Mesendoderm (in vitro differentiated cells): ENCODE data around the gene NLRP12.
"Not testable (repeated sequence)": the region's sequence is repeated elsewhere in the genome, so short reads cannot be mapped to it uniquely, and the experiment has no call there.

Experiments
- DNase-seq: peaks from one replicate; pipeline ENCODE4 v3.0.0; 2013
- H2AK5ac ChIP-seq: 2 replicates; pipeline ENCODE4 v1.6.1; 2013; ENCODE audit warnings: low read length, inconsistent platforms
- H2BK120ac ChIP-seq: 2 replicates; pipeline ENCODE4 v1.6.1; 2013; ENCODE audit warnings: low read depth, mild to moderate bottlenecking, low read length, moderate library complexity, mixed read lengths
- H2BK15ac ChIP-seq: replicated peaks from 2 replicates; pipeline ENCODE4 v1.6.1; 2013; ENCODE audit warnings: low read depth, mild to moderate bottlenecking, moderate library complexity
- H2BK5ac ChIP-seq: 2 replicates; pipeline ENCODE4 v1.6.1; 2013; ENCODE audit warnings: low read length, inconsistent platforms
- H3K18ac ChIP-seq: 2 replicates; pipeline ENCODE4 v1.6.1; 2013; ENCODE audit warnings: mild to moderate bottlenecking, low read length, mixed read lengths
- H3K23ac ChIP-seq: one replicate; pipeline ENCODE4 v1.6.1; 2013; ENCODE audit warnings: low read length
- H3K27ac ChIP-seq: 2 replicates; pipeline ENCODE4 v1.5.1; 2013; ENCODE audit warnings: low read depth, mild to moderate bottlenecking, inconsistent platforms, low read length, moderate library complexity
- H3K27me3 ChIP-seq: 2 replicates; pipeline ENCODE4 v1.6.1; 2013; ENCODE audit warnings: low read length, control low read depth, mild to moderate bottlenecking, inconsistent platforms; ENCODE audit not compliant: insufficient read depth, poor library complexity
- H3K36me3 ChIP-seq: 2 replicates; pipeline ENCODE4 v1.6.1; 2013; ENCODE audit warnings: low read length, inconsistent platforms; ENCODE audit not compliant: control insufficient read depth, insufficient read depth
- H3K4ac ChIP-seq: one replicate; pipeline ENCODE4 v1.6.1; 2013; ENCODE audit warnings: low read depth, mild to moderate bottlenecking, low read length, moderate library complexity
- H3K4me1 ChIP-seq: 2 replicates; pipeline ENCODE4 v1.6.1; 2013; ENCODE audit warnings: low read depth, low read length, inconsistent platforms; ENCODE audit not compliant: control insufficient read depth
- H3K4me2 ChIP-seq: 2 replicates; pipeline ENCODE4 v1.6.1; 2013; ENCODE audit warnings: low read length
- H3K4me3 ChIP-seq: 2 replicates; pipeline ENCODE4 v1.5.1; 2013; ENCODE audit warnings: mild to moderate bottlenecking, low read length
- H3K56ac ChIP-seq: one replicate; pipeline ENCODE4 v1.6.1; 2013; ENCODE audit warnings: low read length
- H3K79me1 ChIP-seq: 2 replicates; pipeline ENCODE4 v1.6.1; 2013; ENCODE audit warnings: low read length, inconsistent platforms
- H3K79me2 ChIP-seq: 2 replicates; pipeline ENCODE4 v1.6.1; 2013; ENCODE audit warnings: mild to moderate bottlenecking, low read length; ENCODE audit not compliant: control insufficient read depth, insufficient read depth
- H3K9ac ChIP-seq: 2 replicates; pipeline ENCODE4 v1.6.1; 2013; ENCODE audit warnings: low read length, inconsistent platforms
- H4K5ac ChIP-seq: one replicate; pipeline ENCODE4 v1.6.1; 2013; ENCODE audit warnings: low read length
- H4K8ac ChIP-seq: one replicate; pipeline ENCODE4 v1.6.1; 2013; ENCODE audit warnings: low read depth, mild to moderate bottlenecking, control low read depth, low read length, moderate library complexity
- WGBS: extraction: QIAGEN DNeasy Blood & Tissue Kit; methylation state at CpG from one replicate; pipeline ENCODE4 v1.1.7; 2013; ENCODE audit warnings: low lambda C conversion rate, missing lambda C conversion rate; ENCODE audit not compliant: insufficient coverage; ENCODE audit errors: extremely low coverage; 5-methylcytosine and 5-hydroxymethylcytosine counted together

Gene NLRP12

GRCh38 chr19:53847555-53847954, 23.4 kb upstream of the NLRP12 start:
- Histone ChIP-seq H3K27ac (no peak overlapping the region), H3K4me1 (no peaks in the 10 kb centered on the region), H3K79me2 (no peaks in the 10 kb centered on the region), H3K18ac (no peak overlapping the region), H3K9ac (no peak overlapping the region), H3K27me3 (no peaks in the 10 kb centered on the region), H3K4ac (no peak overlapping the region), H3K36me3 (no peaks in the 10 kb centered on the region), H3K79me1 (no peaks in the 10 kb centered on the region), H2BK120ac (no peak overlapping the region), H3K56ac (no peak overlapping the region), H4K8ac (no peak overlapping the region), H3K23ac (no peak overlapping the region), H2BK15ac (no peak overlapping the region), H4K5ac (no peak overlapping the region), H3K4me3 (no peak overlapping the region), H3K4me2 (no peak overlapping the region), H2BK5ac (no peak overlapping the region), H2AK5ac (no peak overlapping the region)
- no peak for DNase-seq
- WGBS, result no CpG with 5 or more reads among the region's 8 CpGs

GRCh38 chr19:53844849-53845246, 20.7 kb upstream of the NLRP12 start:
- DNase-seq, result no peak
- H3K18ac ChIP-seq, result no peak overlapping the region
- no peak overlapping the region for H3K9ac ChIP-seq
- H4K5ac ChIP-seq, result no peak overlapping the region
- H2BK120ac ChIP-seq, result no peak overlapping the region
- H3K27me3 ChIP-seq, result no peaks in the 10 kb centered on the region
- no peaks in the 10 kb centered on the region for H3K79me2 ChIP-seq
- no peak overlapping the region for H3K4me2 ChIP-seq
- H2BK15ac ChIP-seq, result no peak overlapping the region
- H3K4ac ChIP-seq, result no peak overlapping the region
- no peak overlapping the region for H3K4me3 ChIP-seq
- WGBS, result 100% methylated on average over 2 of the region's 9 CpGs
- no peak overlapping the region for H3K56ac ChIP-seq
- H3K79me1 ChIP-seq, result no peaks in the 10 kb centered on the region
- no peak overlapping the region for H2BK5ac ChIP-seq
- H3K23ac ChIP-seq, result no peak overlapping the region
- no peak overlapping the region for H3K27ac ChIP-seq
- no peaks in the 10 kb centered on the region for H3K4me1 ChIP-seq
- H4K8ac ChIP-seq, result no peak overlapping the region
- no peak overlapping the region for H2AK5ac ChIP-seq
- no peaks in the 10 kb centered on the region for H3K36me3 ChIP-seq

- H3K27me3 ChIP-seq, H3K4me1 ChIP-seq, H3K27ac ChIP-seq, DNase-seq, H3K79me2 ChIP-seq, H3K9ac ChIP-seq, H3K56ac ChIP-seq, H2BK5ac ChIP-seq, H3K36me3 ChIP-seq, H3K79me1 ChIP-seq, H3K4me3 ChIP-seq, H2AK5ac ChIP-seq, H3K4me2 ChIP-seq, H3K23ac ChIP-seq, H2BK120ac ChIP-seq, H4K5ac ChIP-seq: not testable (repeated sequence)
- peak overlapping the region; percentile 60 for H3K18ac ChIP-seq
- WGBS, result no CpG with 5 or more reads among the region's 4 CpGs
- H2BK15ac ChIP-seq, result peak overlapping the region; percentile 78
- H4K8ac ChIP-seq, result peak overlapping the region; percentile 56
- H3K4ac ChIP-seq, result peak overlapping the region; percentile 55
Observed at GRCh38 chr19:53840914-53841313, 16.8 kb upstream of the NLRP12 start.

- H3K18ac ChIP-seq, H2BK120ac ChIP-seq, H4K8ac ChIP-seq, H2BK15ac ChIP-seq, H3K4me3 ChIP-seq, H3K27me3 ChIP-seq, H3K36me3 ChIP-seq, DNase-seq, H3K27ac ChIP-seq, H2BK5ac ChIP-seq, H2AK5ac ChIP-seq, H3K4ac ChIP-seq, H3K4me2 ChIP-seq, H3K9ac ChIP-seq, H3K4me1 ChIP-seq, H3K79me2 ChIP-seq, H3K23ac ChIP-seq, H3K79me1 ChIP-seq, H4K5ac ChIP-seq: not testable (repeated sequence)
- no CpG with 5 or more reads among the region's 12 CpGs for WGBS
- peak overlapping the region; percentile 25 for H3K56ac ChIP-seq
Observed at GRCh38 chr19:53840241-53840640, 16.1 kb upstream of the NLRP12 start.

- H3K27ac ChIP-seq, result peak overlapping the region; percentile 82
- H3K4me2 ChIP-seq, H2BK15ac ChIP-seq, H3K79me1 ChIP-seq, H4K8ac ChIP-seq, H3K4me1 ChIP-seq, H4K5ac ChIP-seq, H3K79me2 ChIP-seq, H3K27me3 ChIP-seq, H3K4me3 ChIP-seq, H3K23ac ChIP-seq, H3K36me3 ChIP-seq, DNase-seq: not testable (repeated sequence)
- H3K56ac ChIP-seq, result peak overlapping the region; percentile 73
- peak overlapping the region; percentile 16 for H2BK5ac ChIP-seq
- peak overlapping the region; percentile 1 for H3K9ac ChIP-seq
- peak overlapping the region; percentile 76 for H2BK120ac ChIP-seq
- peak overlapping the region; percentile 84 for H3K4ac ChIP-seq
- H2AK5ac ChIP-seq, result peak overlapping the region; percentile 81
- WGBS, result no CpG with 5 or more reads among the region's 5 CpGs
- H3K18ac ChIP-seq, result peak overlapping the region; percentile 47
Observed at GRCh38 chr19:53838446-53838845, 14.3 kb upstream of the NLRP12 start.

- not testable (repeated sequence) for H3K36me3 ChIP-seq, H2AK5ac ChIP-seq, H3K79me2 ChIP-seq, H4K8ac ChIP-seq, H3K4me2 ChIP-seq, H3K4ac ChIP-seq, H4K5ac ChIP-seq, H2BK120ac ChIP-seq, H3K4me3 ChIP-seq, H3K27me3 ChIP-seq, H3K23ac ChIP-seq, H3K4me1 ChIP-seq, H3K79me1 ChIP-seq, H2BK15ac ChIP-seq
- Histone ChIP-seq H3K27ac (peak overlapping the region; percentile 73), H3K56ac (peak overlapping the region; percentile 83), H2BK5ac (peak overlapping the region; percentile 55), H3K18ac (peak overlapping the region; percentile 83), H3K9ac (peak overlapping the region; percentile 67)
- no CpG with 5 or more reads among the region's 13 CpGs for WGBS
- DNase-seq, result peak; percentile 66
Observed at GRCh38 chr19:53832861-53833260, 8.7 kb upstream of the NLRP12 start.
